NCI-H1417 (cell line): Measurements from ENCODE around the gene LRRTM3.

Source experiments
- DNase-seq, 3 experiments: peaks; one replicate each; lab custom pipeline; 2025; lab: John Stamatoyannopoulos, UW

LRRTM3 gene

DNA sequence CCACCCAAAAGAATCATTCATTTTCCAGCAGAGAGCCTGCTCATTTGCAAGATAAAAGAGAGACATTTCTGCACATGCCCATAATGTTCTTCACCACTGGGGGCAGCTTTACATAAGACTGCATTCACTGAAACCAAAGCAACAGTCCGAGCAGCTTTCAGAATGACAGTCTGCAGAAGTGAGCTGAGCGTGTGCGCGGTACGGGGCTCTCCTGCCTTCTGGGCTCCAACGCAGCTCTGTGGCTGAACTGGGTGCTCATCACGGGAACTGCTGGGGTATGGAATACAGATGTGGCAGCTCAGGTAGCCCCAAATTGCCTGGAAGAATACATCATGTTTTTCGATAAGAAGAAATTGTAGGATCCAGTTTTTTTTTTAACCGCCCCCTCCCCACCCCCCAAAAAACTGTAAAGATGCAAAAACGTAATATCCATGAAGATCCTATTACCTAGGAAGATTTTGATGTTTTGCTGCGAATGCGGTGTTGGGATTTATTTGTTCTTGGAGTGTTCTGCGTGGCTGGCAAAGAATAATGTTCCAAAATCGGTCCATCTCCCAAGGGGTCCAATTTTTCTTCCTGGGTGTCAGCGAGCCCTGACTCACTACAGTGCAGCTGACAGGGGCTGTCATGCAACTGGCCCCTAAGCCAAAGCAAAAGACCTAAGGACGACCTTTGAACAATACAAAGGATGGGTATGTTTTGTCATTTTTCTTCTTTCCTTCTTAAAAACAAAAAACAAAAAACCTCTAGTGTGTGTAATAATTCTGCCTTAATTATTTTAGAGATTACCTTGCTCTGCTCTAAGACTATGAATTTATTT lies at the start of gene LRRTM3:
Gene LRRTM3, plus strand, starts transcription at position 141 of the 820 bp plus-strand sequence.
- DNase-seq: peak; percentile 6 to 66 (median 16)

DNA sequence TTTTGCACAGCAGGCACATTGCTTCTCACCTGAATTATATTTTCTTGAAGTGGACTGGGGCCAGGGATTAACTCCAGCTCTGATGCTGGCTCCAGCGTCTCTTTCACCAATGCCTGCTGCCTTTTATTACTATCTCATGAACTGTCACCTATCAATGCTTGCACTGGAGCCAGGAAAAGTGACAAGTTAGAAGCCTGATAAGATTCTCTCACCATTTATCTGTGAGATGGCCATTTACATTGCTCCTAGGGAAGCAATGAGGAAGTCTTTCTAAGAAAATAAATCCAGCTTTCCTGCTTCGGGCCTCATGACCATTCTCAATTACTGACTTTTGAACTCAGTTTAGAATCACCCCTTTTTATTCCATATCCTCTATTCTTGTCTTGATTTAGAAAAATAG lies 48.5 kb upstream of the LRRTM3 start:
- DNase-seq: no peak

- DNase-seq: no peak
Observed at GRCh38 chr10:66880292-66880691, 45.5 kb upstream of the LRRTM3 start.

DNA sequence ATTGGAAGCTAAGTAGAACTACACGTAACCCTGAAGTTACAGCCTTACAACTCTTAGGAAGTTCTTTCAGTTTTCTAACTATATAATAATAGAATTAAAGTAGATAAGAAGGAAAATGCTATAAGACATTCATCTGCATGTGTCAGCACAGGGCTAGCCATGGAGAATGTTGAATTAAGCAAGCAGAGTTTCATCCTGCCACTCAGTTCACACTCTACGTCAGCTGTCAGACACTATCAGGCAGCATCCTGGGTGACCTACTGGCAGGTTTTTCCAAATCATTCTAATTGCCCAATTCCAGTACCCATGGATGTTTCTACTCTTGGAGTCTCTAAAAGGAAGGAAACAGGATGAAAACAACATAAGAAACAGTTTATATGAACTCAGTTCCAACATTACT lies 45.0 kb upstream of the LRRTM3 start:
- no peak for DNase-seq

GRCh38 chr10:66881814-66882213 lies 44.0 kb upstream of the LRRTM3 start:
- DNase-seq: no peak

DNA sequence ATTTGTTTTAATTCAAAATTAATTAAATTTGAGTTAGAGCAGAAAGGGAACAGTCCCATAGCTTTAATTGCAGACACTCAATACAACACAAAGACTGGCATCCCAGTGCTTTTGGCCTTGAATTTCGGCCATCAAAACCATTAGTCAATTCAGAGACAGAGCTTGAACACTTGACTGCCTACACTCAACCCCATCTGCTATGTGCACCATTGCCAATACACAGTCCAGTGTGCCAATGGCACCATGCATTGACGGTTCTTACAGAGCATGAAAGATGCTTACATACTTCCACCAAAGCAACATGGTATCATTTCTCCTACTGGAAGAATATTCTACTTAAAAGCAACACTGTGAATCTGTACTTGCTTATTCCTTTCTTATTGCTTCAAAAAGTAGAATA lies 43.6 kb upstream of the LRRTM3 start:
- DNase-seq: no peak

DNA sequence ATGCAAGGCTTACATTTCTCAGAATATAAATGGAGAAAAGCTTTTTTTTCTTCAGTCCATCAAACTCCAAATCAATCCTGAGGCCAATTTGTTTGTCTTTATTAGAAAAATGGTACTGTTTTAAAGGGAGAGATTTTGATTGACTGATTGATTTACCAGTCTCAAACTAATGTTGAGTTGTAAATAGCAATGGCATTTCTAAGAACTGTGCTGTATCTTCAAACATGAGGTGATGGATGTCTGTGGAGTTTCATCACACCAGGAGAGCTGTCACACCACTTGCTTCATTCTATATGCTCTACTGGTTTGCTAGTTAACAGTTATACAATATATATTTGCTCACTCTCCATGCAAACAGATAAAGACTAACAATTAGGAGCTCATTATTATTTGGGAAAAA lies 39.0 kb upstream of the LRRTM3 start:
- no peak for DNase-seq

GRCh38 chr10:66888237-66888636 lies 37.6 kb upstream of the LRRTM3 start:
- no peak for DNase-seq

- DNase-seq: peak in 1 of 3 experiments; percentile 3
Observed at GRCh38 chr10:66892871-66893270, 33.0 kb upstream of the LRRTM3 start.

DNA sequence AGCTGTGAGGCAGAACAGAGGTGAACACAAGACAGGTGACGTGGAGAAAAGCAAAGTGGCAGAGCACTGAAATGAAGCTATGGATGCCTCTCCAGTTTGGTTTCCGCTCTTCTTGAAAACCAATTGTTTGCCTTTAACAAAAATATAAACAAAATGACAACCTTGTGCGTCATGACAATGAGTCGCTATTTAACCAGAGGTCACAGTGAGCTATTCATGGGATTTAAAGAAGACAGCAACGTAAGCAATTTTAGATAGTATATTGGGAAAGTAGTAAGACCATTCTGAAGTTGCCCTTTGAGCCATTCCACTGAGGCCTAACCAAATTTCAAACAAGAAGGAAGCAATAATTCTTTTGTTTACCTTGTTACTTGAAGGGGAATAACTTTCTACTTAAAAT lies 15.2 kb upstream of the LRRTM3 start:
- DNase-seq: no peak

- DNase-seq: no peak
Observed at GRCh38 chr10:66916030-66916429, 9.8 kb upstream of the LRRTM3 start.

DNA sequence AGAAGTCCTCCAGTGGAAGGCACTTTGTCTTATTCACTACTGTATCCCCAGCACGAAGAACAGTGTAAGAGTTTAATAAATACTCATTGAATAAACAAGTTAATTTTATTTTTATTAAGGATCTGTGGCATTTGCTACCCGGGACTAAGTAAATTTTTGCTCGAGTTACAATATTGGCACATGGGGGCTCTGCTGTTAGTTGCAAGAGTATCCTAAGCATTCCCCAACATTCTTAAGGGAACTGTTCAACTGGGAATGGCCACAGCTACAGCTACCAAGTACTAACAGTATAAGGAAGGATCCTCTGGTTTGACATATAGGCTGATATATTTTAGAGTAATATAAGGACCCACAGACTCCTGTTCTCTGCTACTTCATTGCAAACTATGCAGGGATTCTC lies 8.7 kb upstream of the LRRTM3 start:
- DNase-seq: no peak

DNA sequence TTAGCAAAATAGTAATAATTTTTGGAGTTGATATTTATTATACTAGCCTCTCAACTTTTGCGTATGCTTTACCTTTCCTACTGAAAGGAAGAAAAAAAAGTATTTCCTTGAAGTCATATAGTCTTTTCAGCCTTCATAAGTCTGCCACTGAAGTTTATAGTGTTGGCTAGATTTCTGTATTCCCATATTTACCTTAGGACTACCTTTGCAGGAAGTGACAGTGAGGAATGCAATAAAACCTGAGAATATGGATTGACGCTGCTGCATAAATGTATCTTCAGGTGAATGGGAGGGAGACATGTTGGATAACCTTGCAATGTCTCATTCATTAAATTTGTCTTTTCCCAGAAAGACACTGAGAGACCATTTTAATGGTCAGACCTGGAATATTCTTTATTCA lies 6.6 kb upstream of the LRRTM3 start:
- no peak for DNase-seq

- DNase-seq: no peak
Observed at GRCh38 chr10:66924674-66925345, 1.0 kb upstream of the LRRTM3 start.

DNA sequence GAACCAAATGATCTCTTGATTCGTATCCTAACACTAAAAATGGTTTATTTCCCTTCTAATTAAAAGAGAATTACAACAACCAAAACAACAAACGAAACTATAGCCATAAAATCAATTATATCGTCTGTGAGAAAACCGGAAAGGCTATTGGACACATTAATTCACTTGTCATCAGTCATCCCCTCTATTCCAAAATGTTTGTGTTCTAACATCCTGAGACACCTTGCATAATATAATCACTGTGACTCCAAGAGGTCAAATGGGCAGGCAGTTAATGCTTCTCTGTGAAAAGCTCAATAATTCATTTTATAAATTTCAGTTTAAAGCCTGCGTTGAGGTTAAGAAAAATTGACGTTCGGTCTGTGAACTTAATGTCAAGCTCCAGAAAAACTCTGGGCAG lies 463 bp upstream of the LRRTM3 start:
- DNase-seq: no peak

GRCh38 chr10:66926841-66927240 lies 1.0 kb downstream of the LRRTM3 start:
- DNase-seq: no peak

- DNase-seq: no peak
Observed at GRCh38 chr10:66927251-66927935, 1.6 kb downstream of the LRRTM3 start.

GRCh38 chr10:66927971-66928770 lies 2.3 kb downstream of the LRRTM3 start:
- DNase-seq: peak in 2 of 3 experiments; percentile 20 to 65

DNA sequence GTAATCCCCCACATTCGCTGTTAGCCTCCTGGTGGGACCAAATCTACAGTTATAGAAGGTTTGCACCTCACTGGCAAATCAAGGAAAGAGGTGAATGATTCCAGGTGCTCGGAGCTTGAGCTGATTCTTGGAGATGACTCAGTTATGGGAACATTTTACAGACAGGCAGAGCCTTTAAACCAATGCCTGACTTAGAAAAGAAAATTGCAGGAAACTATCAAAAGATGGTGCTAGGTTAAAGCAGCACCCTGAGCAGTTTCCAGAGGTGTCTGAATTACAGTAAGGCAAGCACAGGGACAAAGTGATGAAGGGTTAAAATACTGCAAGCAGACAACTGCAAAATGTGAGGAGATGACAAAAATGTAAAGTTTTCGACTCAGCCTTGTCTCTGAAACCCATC lies 2.9 kb downstream of the LRRTM3 start:
- DNase-seq: no peak

- no peak for DNase-seq
Observed at GRCh38 chr10:66929375-66929774, 3.5 kb downstream of the LRRTM3 start.

- DNase-seq: peak; percentile 4 to 67 (median 18)
Observed at GRCh38 chr10:66931340-66931948, 5.6 kb downstream of the LRRTM3 start.

DNA sequence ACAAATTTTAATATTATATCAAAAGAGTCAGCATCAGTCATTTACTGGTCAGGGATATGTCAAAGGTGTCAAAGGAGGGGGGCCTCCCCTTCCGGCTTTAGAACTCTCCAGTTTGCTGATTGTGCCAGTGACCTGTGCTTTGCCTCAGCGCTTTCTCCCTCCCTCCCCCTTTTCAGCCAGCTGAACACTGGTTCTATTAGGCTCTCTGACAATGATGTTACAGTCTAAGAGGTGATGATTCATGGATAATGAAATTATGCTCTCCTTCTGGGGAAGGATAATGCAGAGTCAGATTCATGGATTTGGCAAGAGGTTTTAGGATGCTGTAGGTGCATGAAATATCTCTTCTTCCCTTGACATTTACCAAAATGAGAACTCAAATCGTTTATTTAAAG lies 6.1 kb downstream of the LRRTM3 start:
- peak in 2 of 3 experiments; percentile 3 to 50 for DNase-seq
